HepG2 (cell line): ENCODE results near the gene SUPT20HL2.
"Not testable (repeated sequence)": the region's sequence is repeated elsewhere in the genome, so short reads cannot be mapped to it uniquely, and the experiment has no call there.

Experiments
- AHR ChIP-seq: IDR thresholded peaks from 2 replicates; pipeline ENCODE4 v1.6.1; 2018; ENCODE audit warnings: missing genetic modification reagents, missing compliant biosample characterization
- ATF7 ChIP-seq, 2 experiments: fragments of 450-650 bp in 1 of 2; sonication (generic) in 1 of 2; formaldehyde crosslinking in 1 of 2; IDR thresholded peaks; 2 replicates each; pipeline versions ENCODE4 v1.4.0 to v1.6.1; 2016 to 2020; ENCODE audit warnings: antibody characterized with exemption in 1 of 2, mild to moderate bottlenecking in 1 of 2, missing genetic modification reagents in 1 of 2
- EP300 ChIP-seq, 3 experiments: sonication (generic) in 1 of 3; formaldehyde crosslinking in 1 of 3; IDR thresholded peaks; 2 replicates each; pipeline versions ENCODE4 v1.5.1 to v1.6.1; 2011 to 2020; ENCODE audit warnings: low read depth in 2 of 3, low read length in 2 of 3, borderline replicate concordance in 1 of 3, improper control_type of control experiment in 1 of 3, mild to moderate bottlenecking in 1 of 3, missing genetic modification reagents in 1 of 3, moderate library complexity in 1 of 3
- JDP2 ChIP-seq: sonication (generic); formaldehyde crosslinking; IDR thresholded peaks from 2 replicates; pipeline ENCODE4 v1.8.1; 2022; ENCODE audit warnings: missing genetic modification reagents, borderline replicate concordance
- NFE2L1 ChIP-seq: sonication (generic); formaldehyde crosslinking; IDR thresholded peaks from 2 replicates; pipeline ENCODE4 v1.4.0; 2020; ENCODE audit warnings: missing genetic modification reagents, mild to moderate bottlenecking, borderline replicate concordance
- POLR2AphosphoS2 ChIP-seq: IDR thresholded peaks from 2 replicates; pipeline ENCODE4 v1.6.1; 2011; ENCODE audit warnings: low read depth, low read length, improper control_type of control experiment
- POLR2AphosphoS5 ChIP-seq: IDR thresholded peaks from 2 replicates; pipeline ENCODE4 v1.6.1; 2012; ENCODE audit warnings: low read depth, low read length
- SRSF1 ChIP-seq: fragments of 200-400 bp; formaldehyde crosslinking; optimal IDR thresholded peaks from 2 replicates; pipeline ENCODE3; 2017; ENCODE audit warnings: mild to moderate bottlenecking, low read depth, low read length, moderate library complexity
- ZNF101 ChIP-seq: sonication (generic); formaldehyde crosslinking; IDR thresholded peaks from 2 replicates; pipeline ENCODE4 v1.4.0; 2020; ENCODE audit warnings: mild to moderate bottlenecking, low read depth, missing genetic modification reagents, borderline replicate concordance
- TF ChIP-seq, protein P1 (sequence below): IDR thresholded peaks from 2 replicates; pipeline ENCODE4 v1.6.1; 2012; ENCODE audit warnings: low read length, improper control_type of control experiment
- TF ChIP-seq, protein P2 (sequence below): sonication (generic); formaldehyde crosslinking; IDR thresholded peaks from one replicate; pipeline ENCODE4 v1.5.1; 2020; ENCODE audit warnings: mild to moderate bottlenecking, missing genetic modification reagents; ENCODE audit errors: not compliant biosample characterization

GRCh38 chrX:24310916-24311315, 3.0 kb downstream of the SUPT20HL2 start:
- TF ChIP-seq NFE2L1 (CRISPR knock-in tag); ATF7 (IDR thresholded peaks at IDR 0.05); ATF7 (CRISPR knock-in tag; IDR thresholded peaks at IDR 0.05); JDP2 (CRISPR knock-in tag); POLR2AphosphoS2; POLR2AphosphoS5; AHR (CRISPR knock-in tag); SRSF1; ZNF101 (CRISPR knock-in tag); EP300 (IDR thresholded peaks at IDR 0.05; ENCODE audit: low read depth in 2 of 2, low read length in 2 of 2); EP300 (CRISPR knock-in tag; IDR thresholded peaks at IDR 0.05; ENCODE audit: borderline replicate concordance): not testable (repeated sequence)
- TF ChIP-seq, protein P1, sequence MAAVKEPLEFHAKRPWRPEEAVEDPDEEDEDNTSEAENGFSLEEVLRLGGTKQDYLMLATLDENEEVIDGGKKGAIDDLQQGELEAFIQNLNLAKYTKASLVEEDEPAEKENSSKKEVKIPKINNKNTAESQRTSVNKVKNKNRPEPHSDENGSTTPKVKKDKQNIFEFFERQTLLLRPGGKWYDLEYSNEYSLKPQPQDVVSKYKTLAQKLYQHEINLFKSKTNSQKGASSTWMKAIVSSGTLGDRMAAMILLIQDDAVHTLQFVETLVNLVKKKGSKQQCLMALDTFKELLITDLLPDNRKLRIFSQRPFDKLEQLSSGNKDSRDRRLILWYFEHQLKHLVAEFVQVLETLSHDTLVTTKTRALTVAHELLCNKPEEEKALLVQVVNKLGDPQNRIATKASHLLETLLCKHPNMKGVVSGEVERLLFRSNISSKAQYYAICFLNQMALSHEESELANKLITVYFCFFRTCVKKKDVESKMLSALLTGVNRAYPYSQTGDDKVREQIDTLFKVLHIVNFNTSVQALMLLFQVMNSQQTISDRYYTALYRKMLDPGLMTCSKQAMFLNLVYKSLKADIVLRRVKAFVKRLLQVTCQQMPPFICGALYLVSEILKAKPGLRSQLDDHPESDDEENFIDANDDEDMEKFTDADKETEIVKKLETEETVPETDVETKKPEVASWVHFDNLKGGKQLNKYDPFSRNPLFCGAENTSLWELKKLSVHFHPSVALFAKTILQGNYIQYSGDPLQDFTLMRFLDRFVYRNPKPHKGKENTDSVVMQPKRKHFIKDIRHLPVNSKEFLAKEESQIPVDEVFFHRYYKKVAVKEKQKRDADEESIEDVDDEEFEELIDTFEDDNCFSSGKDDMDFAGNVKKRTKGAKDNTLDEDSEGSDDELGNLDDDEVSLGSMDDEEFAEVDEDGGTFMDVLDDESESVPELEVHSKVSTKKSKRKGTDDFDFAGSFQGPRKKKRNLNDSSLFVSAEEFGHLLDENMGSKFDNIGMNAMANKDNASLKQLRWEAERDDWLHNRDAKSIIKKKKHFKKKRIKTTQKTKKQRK: not testable (repeated sequence)
- TF ChIP-seq, protein P2, sequence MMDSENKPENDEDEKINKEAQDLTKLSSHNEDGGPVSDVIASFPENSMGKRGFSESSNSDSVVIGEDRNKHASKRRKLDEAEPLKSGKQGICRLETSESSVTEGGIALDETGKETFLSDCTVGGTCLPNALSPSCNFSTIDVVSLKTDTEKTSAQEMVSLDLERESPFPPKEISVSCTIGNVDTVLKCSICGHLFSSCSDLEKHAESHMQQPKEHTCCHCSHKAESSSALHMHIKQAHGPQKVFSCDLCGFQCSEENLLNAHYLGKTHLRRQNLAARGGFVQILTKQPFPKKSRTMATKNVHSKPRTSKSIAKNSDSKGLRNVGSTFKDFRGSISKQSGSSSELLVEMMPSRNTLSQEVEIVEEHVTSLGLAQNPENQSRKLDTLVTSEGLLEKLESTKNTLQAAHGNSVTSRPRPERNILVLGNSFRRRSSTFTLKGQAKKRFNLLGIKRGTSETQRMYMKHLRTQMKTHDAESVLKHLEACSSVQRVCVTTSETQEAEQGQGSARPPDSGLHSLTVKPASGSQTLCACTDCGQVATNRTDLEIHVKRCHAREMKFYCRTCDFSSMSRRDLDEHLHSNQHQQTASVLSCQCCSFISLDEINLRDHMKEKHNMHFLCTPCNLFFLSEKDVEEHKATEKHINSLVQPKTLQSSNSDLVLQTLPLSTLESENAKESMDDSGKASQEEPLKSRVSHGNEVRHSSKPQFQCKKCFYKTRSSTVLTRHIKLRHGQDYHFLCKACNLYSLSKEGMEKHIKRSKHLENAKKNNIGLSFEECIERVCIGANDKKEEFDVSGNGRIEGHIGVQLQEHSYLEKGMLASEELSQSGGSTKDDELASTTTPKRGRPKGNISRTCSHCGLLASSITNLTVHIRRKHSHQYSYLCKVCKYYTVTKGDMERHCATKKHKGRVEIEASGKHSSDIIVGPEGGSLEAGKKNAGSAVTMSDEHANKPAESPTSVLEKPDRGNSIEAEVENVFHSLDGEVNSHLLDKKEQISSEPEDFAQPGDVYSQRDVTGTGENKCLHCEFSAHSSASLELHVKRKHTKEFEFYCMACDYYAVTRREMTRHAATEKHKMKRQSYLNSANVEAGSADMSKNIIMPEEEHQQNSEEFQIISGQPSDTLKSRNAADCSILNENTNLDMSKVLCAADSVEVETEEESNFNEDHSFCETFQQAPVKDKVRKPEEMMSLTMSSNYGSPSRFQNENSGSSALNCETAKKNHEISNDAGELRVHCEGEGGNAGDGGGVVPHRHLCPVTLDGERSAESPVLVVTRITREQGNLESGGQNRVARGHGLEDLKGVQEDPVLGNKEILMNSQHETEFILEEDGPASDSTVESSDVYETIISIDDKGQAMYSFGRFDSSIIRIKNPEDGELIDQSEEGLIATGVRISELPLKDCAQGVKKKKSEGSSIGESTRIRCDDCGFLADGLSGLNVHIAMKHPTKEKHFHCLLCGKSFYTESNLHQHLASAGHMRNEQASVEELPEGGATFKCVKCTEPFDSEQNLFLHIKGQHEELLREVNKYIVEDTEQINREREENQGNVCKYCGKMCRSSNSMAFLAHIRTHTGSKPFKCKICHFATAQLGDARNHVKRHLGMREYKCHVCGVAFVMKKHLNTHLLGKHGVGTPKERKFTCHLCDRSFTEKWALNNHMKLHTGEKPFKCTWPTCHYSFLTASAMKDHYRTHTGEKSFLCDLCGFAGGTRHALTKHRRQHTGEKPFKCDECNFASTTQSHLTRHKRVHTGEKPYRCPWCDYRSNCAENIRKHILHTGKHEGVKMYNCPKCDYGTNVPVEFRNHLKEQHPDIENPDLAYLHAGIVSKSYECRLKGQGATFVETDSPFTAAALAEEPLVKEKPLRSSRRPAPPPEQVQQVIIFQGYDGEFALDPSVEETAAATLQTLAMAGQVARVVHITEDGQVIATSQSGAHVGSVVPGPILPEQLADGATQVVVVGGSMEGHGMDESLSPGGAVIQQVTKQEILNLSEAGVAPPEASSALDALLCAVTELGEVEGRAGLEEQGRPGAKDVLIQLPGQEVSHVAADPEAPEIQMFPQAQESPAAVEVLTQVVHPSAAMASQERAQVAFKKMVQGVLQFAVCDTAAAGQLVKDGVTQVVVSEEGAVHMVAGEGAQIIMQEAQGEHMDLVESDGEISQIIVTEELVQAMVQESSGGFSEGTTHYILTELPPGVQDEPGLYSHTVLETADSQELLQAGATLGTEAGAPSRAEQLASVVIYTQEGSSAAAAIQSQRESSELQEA (CRISPR knock-in tag): not testable (repeated sequence)
